ENCODE results near the gene EIF2D. TPM values are rescaled to one million over a fixed set of nuclear protein-coding genes. Genes with fewer than 3 reads are reported as not detected.

EIF2D gene
- total RNA-seq, 2 donors from 2014 or later = 40.5 to 41.1 TPM

DNA sequence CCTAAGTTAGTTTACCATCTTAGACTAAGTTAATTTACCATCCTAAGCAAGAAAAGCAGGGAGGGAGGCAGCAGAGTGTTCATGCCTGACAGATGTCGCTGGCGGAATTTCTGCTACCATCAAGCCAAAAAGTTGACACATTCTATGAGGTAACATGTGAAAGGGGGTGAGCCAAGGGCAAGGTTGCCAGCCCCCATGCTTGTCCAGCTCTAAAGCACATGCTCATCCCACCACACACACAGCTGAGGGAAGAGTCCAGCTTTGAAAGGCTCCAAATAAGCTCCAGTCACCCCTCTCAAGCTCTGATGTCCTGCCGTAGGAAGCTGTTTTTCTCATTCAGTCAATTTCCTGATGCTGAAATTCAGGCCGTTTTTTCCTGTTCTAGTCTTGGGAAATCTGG lies 46.3 kb downstream of the EIF2D start:
- no peaks in the 10 kb centered on the region for H3K36me3 ChIP-seq
- H3K27me3 ChIP-seq (replicated peaks; ENCODE audit: insufficient read depth) = no peaks in the 10 kb centered on the region
- DNase-seq (ENCODE audit: low spot score) = no peak
- H3K4me3 ChIP-seq = no peak overlapping the region
- no peaks in the 10 kb centered on the region for H3K4me1 ChIP-seq (ENCODE audit: control insufficient read depth in 1 of 2, low read depth in 2 of 2)
- no peak for ATAC-seq (ENCODE audit: insufficient number of reproducible peaks, low FRiP score, low read depth)
- H3K9me3 ChIP-seq = no peaks in the 10 kb centered on the region
- TF ChIP-seq, protein P1, sequence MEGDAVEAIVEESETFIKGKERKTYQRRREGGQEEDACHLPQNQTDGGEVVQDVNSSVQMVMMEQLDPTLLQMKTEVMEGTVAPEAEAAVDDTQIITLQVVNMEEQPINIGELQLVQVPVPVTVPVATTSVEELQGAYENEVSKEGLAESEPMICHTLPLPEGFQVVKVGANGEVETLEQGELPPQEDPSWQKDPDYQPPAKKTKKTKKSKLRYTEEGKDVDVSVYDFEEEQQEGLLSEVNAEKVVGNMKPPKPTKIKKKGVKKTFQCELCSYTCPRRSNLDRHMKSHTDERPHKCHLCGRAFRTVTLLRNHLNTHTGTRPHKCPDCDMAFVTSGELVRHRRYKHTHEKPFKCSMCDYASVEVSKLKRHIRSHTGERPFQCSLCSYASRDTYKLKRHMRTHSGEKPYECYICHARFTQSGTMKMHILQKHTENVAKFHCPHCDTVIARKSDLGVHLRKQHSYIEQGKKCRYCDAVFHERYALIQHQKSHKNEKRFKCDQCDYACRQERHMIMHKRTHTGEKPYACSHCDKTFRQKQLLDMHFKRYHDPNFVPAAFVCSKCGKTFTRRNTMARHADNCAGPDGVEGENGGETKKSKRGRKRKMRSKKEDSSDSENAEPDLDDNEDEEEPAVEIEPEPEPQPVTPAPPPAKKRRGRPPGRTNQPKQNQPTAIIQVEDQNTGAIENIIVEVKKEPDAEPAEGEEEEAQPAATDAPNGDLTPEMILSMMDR (IDR thresholded peaks at IDR 0.05) = no peak
- H3K27ac ChIP-seq = no peak overlapping the region

DNA sequence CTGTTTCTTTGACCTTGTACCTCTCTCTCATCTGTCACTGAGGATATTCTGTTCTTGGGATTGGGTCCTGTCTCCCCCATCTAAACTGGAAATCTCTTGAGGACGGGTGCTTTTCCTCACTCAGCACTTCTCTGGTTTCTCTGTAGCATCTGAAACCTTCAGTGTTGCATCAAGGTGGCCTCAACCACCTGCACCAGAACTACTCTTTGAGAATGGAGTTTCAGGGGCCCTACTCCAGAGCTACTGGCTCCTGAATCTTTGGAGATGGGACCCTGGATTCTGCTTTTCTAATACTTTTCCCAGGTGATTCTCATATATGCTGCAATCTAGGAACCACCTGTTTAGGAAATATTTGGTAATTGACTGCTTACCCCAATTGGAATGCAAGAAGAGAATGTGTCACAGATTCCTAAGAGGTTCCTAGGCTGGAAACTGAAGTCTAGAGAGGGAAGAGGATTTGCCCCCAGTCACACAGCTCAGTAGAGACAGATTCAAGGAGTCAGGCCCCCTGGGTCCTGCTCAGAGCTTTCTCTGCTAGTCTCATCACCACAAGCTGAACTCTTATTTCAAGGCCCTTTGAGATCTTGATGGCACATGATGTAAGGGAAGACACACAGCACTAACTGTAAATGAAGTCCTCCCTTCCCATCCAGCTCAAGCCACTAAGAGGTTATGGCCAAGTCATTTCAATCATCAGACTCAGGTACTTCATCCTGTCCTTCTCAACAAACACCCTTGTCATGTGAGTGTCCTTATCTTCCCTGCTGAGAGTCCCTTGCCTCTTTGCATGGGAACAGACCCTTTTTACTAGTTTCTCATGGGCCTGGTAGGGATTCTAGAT lies 48.7 kb downstream of the EIF2D start:
- Histone ChIP-seq H3K36me3 (no peaks in the 10 kb centered on the region), H3K9me3 (no peaks in the 10 kb centered on the region), H3K4me1 (ENCODE audit: control insufficient read depth in 1 of 2, low read depth in 2 of 2) (no peaks in the 10 kb centered on the region), H3K27ac (no peak overlapping the region), H3K27me3 (replicated peaks; ENCODE audit: insufficient read depth) (no peaks in the 10 kb centered on the region), H3K4me3 (no peak overlapping the region)
- DNase-seq (ENCODE audit: low spot score) (no peak), ATAC-seq (ENCODE audit: insufficient number of reproducible peaks, low FRiP score, low read depth) (no peak)
- TF ChIP-seq, protein P1 (IDR thresholded peaks at IDR 0.05) = no peak

DNA sequence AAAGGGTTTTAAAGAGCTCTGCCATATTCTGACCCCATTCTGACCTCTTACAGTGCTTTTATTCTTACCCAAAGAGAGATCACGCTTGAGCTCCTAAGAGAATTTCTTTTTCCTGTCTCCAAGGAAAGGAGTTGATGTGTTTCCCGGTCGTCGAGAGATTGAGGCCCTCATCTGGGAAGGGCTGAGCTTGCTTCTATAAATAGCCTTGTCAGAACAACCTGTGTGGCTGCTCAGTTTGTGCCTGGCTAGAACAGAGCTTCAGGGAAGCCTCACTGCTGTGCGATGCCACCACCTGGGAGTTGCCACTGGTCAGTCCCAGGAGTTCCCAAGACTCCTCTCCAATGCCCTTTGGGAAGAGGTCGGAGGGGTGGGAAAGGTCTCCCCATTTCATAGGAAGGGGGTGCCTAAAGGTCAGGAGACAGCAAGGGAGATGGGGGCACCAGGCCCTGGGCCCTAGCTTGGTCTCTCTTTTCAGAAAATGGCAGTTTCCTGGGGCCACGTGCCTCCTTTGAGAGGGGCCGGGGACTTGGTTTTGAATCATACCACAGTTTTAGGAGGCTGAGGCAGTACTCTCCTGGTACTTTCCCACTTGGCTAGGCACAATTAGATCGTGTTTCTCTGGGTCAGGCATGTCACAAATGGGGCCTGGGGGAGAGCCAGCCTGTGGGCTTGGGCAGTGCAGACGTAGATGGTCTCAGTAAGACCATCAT lies 52.1 kb downstream of the EIF2D start:
- Histone ChIP-seq H3K4me3 (peak overlapping the region; percentile 4), H3K4me1 (ENCODE audit: control insufficient read depth in 1 of 2, low read depth in 2 of 2) (peaks cover 8 to 24% of the 10 kb centered on the region in 2 donors), H3K27me3 (replicated peaks; ENCODE audit: insufficient read depth) (no peaks in the 10 kb centered on the region), H3K27ac (no peak overlapping the region), H3K36me3 (no peaks in the 10 kb centered on the region), H3K9me3 (no peaks in the 10 kb centered on the region)
- ATAC-seq (ENCODE audit: insufficient number of reproducible peaks, low FRiP score, low read depth) (no peak), DNase-seq (ENCODE audit: low spot score) (no peak)
- TF ChIP-seq, protein P1 (IDR thresholded peaks at IDR 0.05) = no peak

DNA sequence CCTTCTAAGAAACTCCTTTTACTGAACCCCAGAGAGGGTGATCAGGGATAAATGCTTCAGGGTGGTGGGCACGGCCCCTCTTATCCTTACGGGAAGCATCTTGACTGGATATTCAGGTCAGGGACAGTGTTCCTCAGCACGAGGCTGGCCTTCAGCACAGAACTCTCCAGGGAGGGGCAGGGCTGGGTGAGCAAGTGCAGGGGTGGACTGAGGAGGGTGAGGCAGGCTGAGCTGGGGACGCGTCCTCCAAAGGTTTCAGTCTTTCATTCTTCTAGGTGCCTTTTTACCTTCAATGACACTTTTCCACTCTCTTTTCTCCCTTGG lies 52.6 kb downstream of the EIF2D start:
- Histone ChIP-seq H3K9me3 (no peaks in the 10 kb centered on the region), H3K27me3 (replicated peaks; ENCODE audit: insufficient read depth) (no peaks in the 10 kb centered on the region), H3K4me1 (ENCODE audit: control insufficient read depth in 1 of 2, low read depth in 2 of 2) (peaks cover 8 to 27% of the 10 kb centered on the region in 2 donors), H3K4me3 (peak overlapping the region; percentile 4), H3K36me3 (no peaks in the 10 kb centered on the region), H3K27ac (no peak overlapping the region)
- DNase-seq (ENCODE audit: low spot score) (no peak), ATAC-seq (ENCODE audit: insufficient number of reproducible peaks, low FRiP score, low read depth) (no peak)
- TF ChIP-seq, protein P1 (IDR thresholded peaks at IDR 0.05) = no peak

Data from thoracic aorta (tissue), 2 donors.